ENCODE data around the gene LBH. TPM values are rescaled to one million over a fixed set of nuclear protein-coding genes. Genes with fewer than 3 reads are reported as not detected.
A peak's percentile ranks its signal among the peaks of the same experiment; 100 is the strongest.

LBH gene
- total RNA-seq, 4 donors from 2014 or later: 104 to 206 (median 126) TPM

- TF ChIP-seq POLR2A (IDR thresholded peaks at IDR 0.05): peak; percentile 37 to 91
- TF ChIP-seq, protein P1, sequence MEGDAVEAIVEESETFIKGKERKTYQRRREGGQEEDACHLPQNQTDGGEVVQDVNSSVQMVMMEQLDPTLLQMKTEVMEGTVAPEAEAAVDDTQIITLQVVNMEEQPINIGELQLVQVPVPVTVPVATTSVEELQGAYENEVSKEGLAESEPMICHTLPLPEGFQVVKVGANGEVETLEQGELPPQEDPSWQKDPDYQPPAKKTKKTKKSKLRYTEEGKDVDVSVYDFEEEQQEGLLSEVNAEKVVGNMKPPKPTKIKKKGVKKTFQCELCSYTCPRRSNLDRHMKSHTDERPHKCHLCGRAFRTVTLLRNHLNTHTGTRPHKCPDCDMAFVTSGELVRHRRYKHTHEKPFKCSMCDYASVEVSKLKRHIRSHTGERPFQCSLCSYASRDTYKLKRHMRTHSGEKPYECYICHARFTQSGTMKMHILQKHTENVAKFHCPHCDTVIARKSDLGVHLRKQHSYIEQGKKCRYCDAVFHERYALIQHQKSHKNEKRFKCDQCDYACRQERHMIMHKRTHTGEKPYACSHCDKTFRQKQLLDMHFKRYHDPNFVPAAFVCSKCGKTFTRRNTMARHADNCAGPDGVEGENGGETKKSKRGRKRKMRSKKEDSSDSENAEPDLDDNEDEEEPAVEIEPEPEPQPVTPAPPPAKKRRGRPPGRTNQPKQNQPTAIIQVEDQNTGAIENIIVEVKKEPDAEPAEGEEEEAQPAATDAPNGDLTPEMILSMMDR (IDR thresholded peaks at IDR 0.05): no peak
Observed at GRCh38 chr2:30234180-30234971, 3.0 kb downstream of the LBH start.

DNA sequence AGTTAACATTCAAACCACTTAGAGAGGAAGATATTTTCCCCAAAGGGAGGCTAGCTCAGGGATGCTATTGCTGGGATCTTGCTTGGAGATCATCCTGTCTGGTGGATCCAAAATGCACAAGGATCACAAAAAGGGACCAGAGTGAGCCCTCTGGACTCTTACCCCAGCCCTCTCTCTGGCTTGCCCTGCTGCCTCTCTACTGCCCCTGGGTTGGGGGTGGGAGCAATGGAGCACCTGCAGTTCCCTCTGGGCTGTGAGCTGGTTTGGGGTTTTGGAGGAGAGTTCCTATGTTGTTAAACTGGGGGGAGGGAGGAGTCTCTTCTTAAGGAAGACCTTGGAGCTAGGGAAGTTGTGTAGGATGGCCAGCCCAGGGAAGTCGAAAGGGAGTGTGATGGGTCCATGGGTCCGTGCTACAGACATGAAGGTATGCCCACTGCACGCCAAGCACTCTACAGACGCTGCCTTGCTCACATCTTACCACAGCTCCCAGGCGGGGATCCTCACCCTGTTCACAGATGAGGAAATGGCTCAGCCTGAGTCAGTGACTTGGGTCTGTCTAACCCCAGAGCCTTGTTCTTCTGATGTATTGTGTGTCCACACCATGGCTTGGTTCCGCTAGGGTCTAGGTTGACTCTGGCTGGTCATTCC lies 3.8 kb downstream of the LBH start:
- H3K27ac ChIP-seq: peak overlapping the region in 2 of 3 donors; percentile 96 to 99
- H3K4me1 ChIP-seq: peaks cover 36 to 68% of the 10 kb centered on the region in 2 donors
- H3K36me3 ChIP-seq: peaks cover 4 to 28% of the 10 kb centered on the region in 2 donors
- TF ChIP-seq POLR2A (IDR thresholded peaks at IDR 0.05): no peak
- TF ChIP-seq, protein P1 (IDR thresholded peaks at IDR 0.05): no peak
- H3K27me3 ChIP-seq: no peaks in the 10 kb centered on the region
- no peak overlapping the region for H3K4me3 ChIP-seq (replicated peaks in 1 of 3)
- DNase-seq: no peak
- intact Hi-C loops (cut with DNase I): loop anchor here (10.0 kb wide), 1 partner anchor 110 kb away; no protein-coding TSS in a partner anchor
- WGBS, 2 donors: 86 to 92% methylated on average over 6 of the region's 6 CpGs
- H3K9me3 ChIP-seq: no peaks in the 10 kb centered on the region

More at GRCh38 chr2:30234180-30234971, 3.0 kb downstream of the LBH start:
- Histone ChIP-seq H3K9me3 (no peaks in the 10 kb centered on the region), H3K27ac (peak overlapping the region; percentile 96 to 99 (median 97)), H3K4me3 (replicated peaks in 1 of 3) (peak overlapping the region in 1 of 3 donors; percentile 89), H3K27me3 (no peaks in the 10 kb centered on the region), H3K4me1 (peaks cover 36 to 61% of the 10 kb centered on the region in 2 donors), H3K36me3 (peaks cover 4 to 28% of the 10 kb centered on the region in 2 donors)
- 33 to 34% methylated on average over 12 of the region's 12 CpGs for WGBS, 2 donors
- DNase-seq: peak; percentile 88 to 91
- intact Hi-C loops (cut with DNase I): loop anchor here (10.0 kb wide), 1 partner anchor 110 kb away; no protein-coding TSS in a partner anchor

DNA sequence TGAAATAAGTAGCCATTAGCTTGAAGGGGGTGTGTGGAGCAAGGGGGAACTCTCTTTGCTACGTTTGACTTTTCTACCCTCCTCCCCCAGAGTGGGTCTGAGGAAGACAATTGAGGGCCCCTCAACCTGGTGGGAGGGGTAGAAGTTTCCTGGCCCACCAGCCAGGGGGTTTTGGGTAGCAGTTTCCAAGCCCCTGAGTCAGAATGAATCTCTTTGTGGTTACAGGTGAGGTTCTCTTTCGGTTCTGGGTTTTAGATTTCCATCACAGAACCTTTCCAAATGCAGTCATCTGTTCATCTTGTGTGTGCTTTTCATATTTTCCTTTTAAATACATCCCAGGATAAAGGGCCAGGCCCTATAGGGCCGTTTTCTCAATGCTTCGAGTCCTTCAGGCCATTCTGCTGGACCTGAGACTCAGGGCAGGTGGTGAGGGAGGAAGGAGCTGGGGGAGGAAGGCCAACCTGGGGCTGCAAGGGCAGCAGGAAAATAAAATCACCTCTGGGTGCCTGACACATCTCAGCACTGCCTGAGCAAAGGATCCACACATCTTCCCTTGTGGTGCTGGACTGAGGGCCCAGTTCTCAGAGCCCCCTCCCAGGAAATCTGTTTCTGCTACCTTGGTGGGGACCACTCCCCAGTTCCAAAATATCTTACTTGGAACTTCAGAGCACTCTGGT lies 4.7 kb downstream of the LBH start:
- no peaks in the 10 kb centered on the region for H3K9me3 ChIP-seq
- TF ChIP-seq POLR2A (IDR thresholded peaks at IDR 0.05): no peak
- TF ChIP-seq, protein P1 (IDR thresholded peaks at IDR 0.05): no peak
- no peak for DNase-seq
- H3K27me3 ChIP-seq: no peaks in the 10 kb centered on the region
- WGBS, 2 donors: 78 to 84% methylated on average over 4 of the region's 4 CpGs
- no peak overlapping the region for H3K4me3 ChIP-seq (replicated peaks in 1 of 3)
- H3K4me1 ChIP-seq: peaks cover 36 to 68% of the 10 kb centered on the region in 2 donors
- H3K27ac ChIP-seq: peak overlapping the region; percentile 2 to 99 (median 96)
- intact Hi-C loops (cut with DNase I): loop anchor here (10.0 kb wide), 1 partner anchor 109 kb away; no protein-coding TSS in a partner anchor
- H3K36me3 ChIP-seq: peaks cover 4 to 28% of the 10 kb centered on the region in 2 donors

DNA sequence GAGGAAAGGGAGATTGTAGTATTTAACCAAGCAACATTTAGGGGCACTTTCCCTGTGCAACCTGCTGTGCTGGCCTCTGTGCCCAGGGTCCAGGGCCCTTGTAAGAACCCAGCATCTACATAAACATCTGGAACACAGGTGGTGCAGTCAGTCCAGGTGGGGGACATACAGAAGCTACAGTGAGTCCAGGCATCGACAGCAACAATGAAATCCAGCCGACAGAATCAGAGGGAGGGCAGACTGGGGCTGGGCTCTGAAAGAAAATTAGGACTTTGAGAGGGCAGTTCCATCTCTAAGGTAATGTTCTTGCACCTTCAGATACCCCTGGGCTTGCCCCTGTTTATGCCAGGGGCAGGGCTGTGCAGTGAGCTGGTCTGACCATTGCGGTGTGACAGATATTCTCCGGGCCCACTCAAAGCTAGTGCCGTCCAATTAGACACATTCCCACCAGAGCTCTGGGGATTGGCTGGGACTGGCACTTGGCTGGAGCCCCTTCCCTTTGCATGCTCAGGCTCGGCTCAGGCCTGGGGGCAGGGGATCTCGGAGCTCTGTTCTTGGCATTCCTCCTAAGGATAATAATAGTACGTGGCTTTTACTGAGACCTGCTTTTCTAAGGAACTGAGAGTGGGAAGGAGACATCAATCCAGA lies 5.4 kb downstream of the LBH start:
- intact Hi-C loops (cut with DNase I): loop anchor here (10.0 kb wide), 1 partner anchor 108 kb away; no protein-coding TSS in a partner anchor
- H3K4me1 ChIP-seq: peaks cover 36 to 68% of the 10 kb centered on the region in 2 donors
- DNase-seq: no peak

More for the DNA sequence above, 5.4 kb downstream of the LBH start:
- Histone ChIP-seq H3K27me3 (no peaks in the 10 kb centered on the region), H3K9me3 (no peaks in the 10 kb centered on the region), H3K27ac (peak overlapping the region; percentile 2 to 99 (median 96)), H3K36me3 (peaks cover 4 to 28% of the 10 kb centered on the region in 2 donors), H3K4me3 (replicated peaks in 1 of 3) (no peak overlapping the region)
- 82 to 85% methylated on average over 8 of the region's 8 CpGs for WGBS, 2 donors
- TF ChIP-seq, protein P1 (IDR thresholded peaks at IDR 0.05): no peak
- TF ChIP-seq POLR2A (IDR thresholded peaks at IDR 0.05): no peak

Measured in thyroid gland (tissue), 4 donors.